Measurements from ENCODE around the gene PAM.

PAM gene

GRCh38 chr5:102895234-102895633, 140.1 kb downstream of the PAM start:
- H3K4me3 ChIP-seq (ENCODE audit: low read length) = no peak overlapping the region
- DNase-seq (ENCODE audit: low read depth) = no peak
- TF ChIP-seq CTCF (IDR thresholded peaks at IDR 0.05; ENCODE audit: insufficient read depth, low read depth, low read length, missing control alignments) = no peak

GRCh38 chr5:102895976-102896375, 140.9 kb downstream of the PAM start:
- DNase-seq (ENCODE audit: low read depth) = no peak

DNA sequence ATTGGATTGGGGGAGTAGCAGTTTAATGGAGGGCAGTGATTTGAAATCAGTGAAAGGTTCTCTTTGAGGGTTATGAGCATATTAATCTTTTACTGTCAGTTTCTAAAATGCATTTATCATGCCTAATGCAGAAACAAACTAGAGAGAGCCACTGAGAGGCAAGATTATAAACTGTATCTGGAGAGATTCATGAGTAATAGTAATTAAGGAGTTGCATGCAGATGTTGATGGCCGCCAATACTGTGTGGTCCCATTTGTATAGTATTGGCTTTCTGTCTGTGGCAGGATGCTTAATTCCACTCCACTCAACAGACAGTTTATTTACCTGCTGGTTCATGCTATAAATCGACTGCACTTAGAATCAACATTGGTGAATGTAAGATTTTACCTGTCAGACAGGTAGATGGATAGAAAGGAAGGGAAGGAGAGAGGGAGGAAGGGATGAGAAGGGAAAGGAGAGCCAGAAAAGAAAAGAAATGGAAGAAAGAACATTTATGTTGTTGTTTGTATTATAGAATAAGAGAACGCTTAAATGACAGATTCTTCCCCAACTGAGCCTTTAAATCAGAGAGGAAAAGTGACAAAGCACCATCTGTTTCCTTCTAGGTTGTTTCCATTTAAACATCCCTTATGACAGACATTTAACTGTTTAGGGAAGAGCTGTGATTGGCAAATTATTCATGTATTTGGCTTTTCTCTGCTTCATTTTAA, 146.5 kb downstream of the PAM start:
- TF ChIP-seq CTCF (IDR thresholded peaks at IDR 0.05; ENCODE audit: insufficient read depth, low read depth, low read length, missing control alignments) = no peak
- DNase-seq (ENCODE audit: low read depth) = no peak

More at GRCh38 chr5:102895976-102896375, 140.9 kb downstream of the PAM start:
- no peak overlapping the region for H3K4me3 ChIP-seq (ENCODE audit: low read length)
- TF ChIP-seq CTCF (IDR thresholded peaks at IDR 0.05; ENCODE audit: insufficient read depth, low read depth, low read length, missing control alignments) = no peak

DNA sequence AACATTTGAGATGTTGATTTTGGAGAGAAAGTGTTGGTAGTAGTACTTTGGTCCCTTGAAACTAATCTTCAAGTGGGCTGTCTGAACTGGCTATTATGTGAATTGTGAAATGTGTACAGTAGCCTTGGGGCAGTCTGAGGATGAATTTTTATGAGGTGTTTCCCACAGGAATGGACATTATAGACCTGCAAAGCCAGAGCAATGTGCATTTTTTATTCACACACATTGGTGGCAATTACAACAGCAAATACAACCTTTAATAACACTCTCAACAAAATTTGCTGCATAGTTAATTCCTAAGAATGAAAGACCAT, 147.0 kb downstream of the PAM start:
- TF ChIP-seq CTCF (IDR thresholded peaks at IDR 0.05; ENCODE audit: insufficient read depth, low read depth, low read length, missing control alignments) = no peak
- H3K4me3 ChIP-seq (ENCODE audit: low read length) = no peak overlapping the region
- peak; percentile 37 for DNase-seq (ENCODE audit: low read depth)

More for the DNA sequence above, 146.5 kb downstream of the PAM start:
- no peak overlapping the region for H3K4me3 ChIP-seq (ENCODE audit: low read length)

- no peak for DNase-seq (ENCODE audit: low read depth)
- no peak for TF ChIP-seq CTCF (IDR thresholded peaks at IDR 0.05; ENCODE audit: insufficient read depth, low read depth, low read length, missing control alignments)
- no peak overlapping the region for H3K4me3 ChIP-seq (ENCODE audit: low read length)
Observed at GRCh38 chr5:102902647-102903046, 147.5 kb downstream of the PAM start.

GRCh38 chr5:102903074-102903871, 148.2 kb downstream of the PAM start:
- no peak overlapping the region for H3K4me3 ChIP-seq (ENCODE audit: low read length)
- no peak for TF ChIP-seq CTCF (IDR thresholded peaks at IDR 0.05; ENCODE audit: insufficient read depth, low read depth, low read length, missing control alignments)
- peak; percentile 10 for DNase-seq (ENCODE audit: low read depth)
